Activated CD8-positive, alpha-beta T cell treated with anti-CD3 and anti-CD28 coated beads, Interleukin-2, amount 10 ng/mL, durations not matched to agents 7 days and 5 days (primary cell): ENCODE data around the gene SPATA13. TPM values are rescaled to one million over a fixed set of nuclear protein-coding genes. Genes with fewer than 3 reads are reported as not detected.
A peak's percentile ranks its signal among the peaks of the same experiment; 100 is the strongest.
"Not testable (repeated sequence)": the region's sequence is repeated elsewhere in the genome, so short reads cannot be mapped to it uniquely, and the experiment has no call there.

Experiments used
- ATAC-seq: fragments of 150-1000 bp; cut with Tn5 transposase; one replicate; pipeline ENCODE4 v1.10.0; 2021; ENCODE audit warnings: moderate library complexity
- CTCF ChIA-PET: fragments of 350-600 bp; sonication (Branson Sonifier 250); formaldehyde crosslinking; loops from one replicate; lab custom pipeline; 2021; ENCODE audit warnings: antibody characterized with exemption; lab: Charles Lee
- POLR2A ChIA-PET: fragments of 350-600 bp; sonication (Branson Sonifier 250); formaldehyde crosslinking; loops from one replicate; lab custom pipeline; 2021; ENCODE audit warnings: antibody characterized with exemption; lab: Charles Lee
- DNase-seq: peaks from one replicate; pipeline ENCODE4 v3.0.0-alpha.2; 2020
- H3K27ac Mint-ChIP-seq: one replicate; pipeline ENCODE4 v1.8.0; 2021; ENCODE audit warnings: mild to moderate bottlenecking, mixed read lengths
- H3K27me3 Mint-ChIP-seq: one replicate; pipeline ENCODE4 v1.8.0; 2021; ENCODE audit warnings: low read depth, mixed read lengths
- H3K36me3 Mint-ChIP-seq: one replicate; pipeline ENCODE4 v1.8.0; 2021; ENCODE audit warnings: low read depth, mixed read lengths
- H3K4me1 Mint-ChIP-seq: one replicate; pipeline ENCODE4 v1.8.0; 2021; ENCODE audit warnings: low read depth, mixed read lengths
- H3K4me3 Mint-ChIP-seq: one replicate; pipeline ENCODE4 v1.8.0; 2021; ENCODE audit warnings: mild to moderate bottlenecking, mixed read lengths
- H3K9me3 Mint-ChIP-seq: one replicate; pipeline ENCODE4 v1.8.0; 2022; ENCODE audit warnings: mixed read lengths; ENCODE audit not compliant: insufficient read depth
- total RNA-seq, 2 experiments: library from RNA; stranded (reverse); gene quantifications; one replicate each; pipeline ENCODE4 v1.2.3, GENCODE V29; 2021

Gene SPATA13
- 10 to 100 TPM; 57.4 to 63.2 TPM for total RNA-seq

GRCh38 chr13:24160458-24161009 is at the start of gene SPATA13:
TSS of gene SPATA13 (plus strand) at chr13:24160720. CDS start at chr13:24222930, 62,210 bp downstream.
- H3K9me3 Mint-ChIP-seq: no peaks in the 10 kb centered on the region
- peaks cover 2% of the 10 kb centered on the region for H3K36me3 Mint-ChIP-seq
- H3K4me1 Mint-ChIP-seq: peaks cover 40% of the 10 kb centered on the region
- ATAC-seq (peak; percentile 92), DNase-seq (peak; percentile 94)
- peak within 1 kb of the TSS; percentile 88 for H3K4me3 Mint-ChIP-seq
- ChIA-PET POLR2A (interaction anchor here (0.8 to 2.0 kb wide), 12 partner anchors 9 to 201 kb away, joined by 3 to 6 read pairs (median 4); no protein-coding TSS in a partner anchor), CTCF (interaction anchor here (0.7 to 2.3 kb wide), 21 partner anchors 12 to 203 kb away, joined by 3 to 15 read pairs (median 5); no protein-coding TSS in a partner anchor)
- peaks cover 3% of the 10 kb centered on the region for H3K27me3 Mint-ChIP-seq
- H3K27ac Mint-ChIP-seq: peak within 1 kb of the TSS; percentile 82

GRCh38 chr13:24112791-24113190 is 47.7 kb upstream of the SPATA13 start:
- Mint-ChIP-seq H3K9me3 (no peaks in the 10 kb centered on the region), H3K27ac (no peak overlapping the region), H3K27me3 (peaks cover 10% of the 10 kb centered on the region), H3K4me3 (no peak overlapping the region), H3K4me1 (peaks cover under 1% of the 10 kb centered on the region), H3K36me3 (no peaks in the 10 kb centered on the region)
- CTCF ChIA-PET: interaction anchor here (1.6 kb wide), 1 partner anchor 116 kb away, joined by 3 read pairs; no protein-coding TSS in a partner anchor
- DNase-seq (no peak), ATAC-seq (no peak)
- POLR2A ChIA-PET: interaction anchor here (1.6 kb wide), 1 partner anchor 16 kb away, joined by 6 read pairs; no protein-coding TSS in a partner anchor

DNA sequence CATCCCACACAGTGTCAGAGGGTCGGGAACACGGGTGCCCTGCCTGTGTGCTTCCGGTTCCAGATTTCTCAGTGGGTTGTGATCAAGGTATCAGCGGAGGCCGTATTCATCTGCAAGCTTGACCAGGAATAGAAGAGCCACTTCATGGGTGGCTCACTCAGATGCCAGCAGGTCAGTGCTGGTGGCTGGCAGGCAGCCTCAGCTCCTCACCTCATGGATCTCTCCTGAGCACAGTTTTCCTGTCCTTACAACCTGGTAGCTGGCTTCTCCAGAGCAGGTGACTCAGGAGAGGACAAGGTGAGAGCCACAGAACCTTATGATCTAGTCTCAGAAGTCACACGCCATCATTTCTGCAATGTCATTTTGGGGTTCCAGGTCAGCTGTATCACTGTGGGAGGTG is 44.8 kb upstream of the SPATA13 start:
- no peak for DNase-seq
- Mint-ChIP-seq H3K36me3 (no peaks in the 10 kb centered on the region), H3K27ac (no peak overlapping the region), H3K27me3 (peaks cover 10% of the 10 kb centered on the region), H3K4me1 (peaks cover 9% of the 10 kb centered on the region), H3K4me3 (no peak overlapping the region), H3K9me3 (no peaks in the 10 kb centered on the region)
- ATAC-seq: no peak
- CTCF ChIA-PET: interaction anchor here (1.4 kb wide), 1 partner anchor 8 kb away, joined by 5 read pairs; no protein-coding TSS in a partner anchor
- POLR2A ChIA-PET: no interaction called here

DNA sequence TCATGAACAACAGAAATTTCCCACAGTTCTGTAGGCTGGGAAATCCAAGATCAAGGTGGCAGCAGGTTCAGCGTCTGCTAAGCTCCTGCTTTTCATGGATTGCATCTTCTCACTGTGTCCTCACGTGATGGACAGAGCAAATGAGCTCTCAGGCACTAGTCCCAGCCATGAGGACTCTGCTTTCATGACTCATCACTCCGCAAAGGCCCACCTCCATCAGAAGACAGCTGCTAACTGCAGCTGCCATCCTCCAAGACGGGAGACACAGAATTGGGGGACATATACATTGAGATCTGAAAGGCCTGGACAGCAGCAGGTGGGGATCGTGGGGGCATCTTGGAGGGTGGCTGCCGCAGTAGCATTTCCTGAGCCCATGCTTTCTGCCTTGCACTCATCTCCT is 44.4 kb upstream of the SPATA13 start:
- CTCF ChIA-PET: interaction anchor here (1.4 kb wide), 1 partner anchor 8 kb away, joined by 5 read pairs; no protein-coding TSS in a partner anchor
- Mint-ChIP-seq H3K27ac (no peak overlapping the region), H3K9me3 (no peaks in the 10 kb centered on the region), H3K4me1 (peaks cover 9% of the 10 kb centered on the region), H3K27me3 (peaks cover 10% of the 10 kb centered on the region), H3K36me3 (no peaks in the 10 kb centered on the region), H3K4me3 (no peak overlapping the region)
- DNase-seq (no peak), ATAC-seq (no peak)
- POLR2A ChIA-PET: no interaction called here

GRCh38 chr13:24118576-24118975 is 41.9 kb upstream of the SPATA13 start:
- no peaks in the 10 kb centered on the region for H3K36me3 Mint-ChIP-seq
- DNase-seq (no peak), ATAC-seq (no peak)
- peak overlapping the region; percentile 48 for H3K27ac Mint-ChIP-seq
- POLR2A ChIA-PET: no interaction called here
- H3K9me3 Mint-ChIP-seq: no peaks in the 10 kb centered on the region
- H3K27me3 Mint-ChIP-seq: peaks cover 2% of the 10 kb centered on the region
- peaks cover 18% of the 10 kb centered on the region for H3K4me1 Mint-ChIP-seq
- H3K4me3 Mint-ChIP-seq: no peak overlapping the region
- CTCF ChIA-PET: no interaction called here

DNA sequence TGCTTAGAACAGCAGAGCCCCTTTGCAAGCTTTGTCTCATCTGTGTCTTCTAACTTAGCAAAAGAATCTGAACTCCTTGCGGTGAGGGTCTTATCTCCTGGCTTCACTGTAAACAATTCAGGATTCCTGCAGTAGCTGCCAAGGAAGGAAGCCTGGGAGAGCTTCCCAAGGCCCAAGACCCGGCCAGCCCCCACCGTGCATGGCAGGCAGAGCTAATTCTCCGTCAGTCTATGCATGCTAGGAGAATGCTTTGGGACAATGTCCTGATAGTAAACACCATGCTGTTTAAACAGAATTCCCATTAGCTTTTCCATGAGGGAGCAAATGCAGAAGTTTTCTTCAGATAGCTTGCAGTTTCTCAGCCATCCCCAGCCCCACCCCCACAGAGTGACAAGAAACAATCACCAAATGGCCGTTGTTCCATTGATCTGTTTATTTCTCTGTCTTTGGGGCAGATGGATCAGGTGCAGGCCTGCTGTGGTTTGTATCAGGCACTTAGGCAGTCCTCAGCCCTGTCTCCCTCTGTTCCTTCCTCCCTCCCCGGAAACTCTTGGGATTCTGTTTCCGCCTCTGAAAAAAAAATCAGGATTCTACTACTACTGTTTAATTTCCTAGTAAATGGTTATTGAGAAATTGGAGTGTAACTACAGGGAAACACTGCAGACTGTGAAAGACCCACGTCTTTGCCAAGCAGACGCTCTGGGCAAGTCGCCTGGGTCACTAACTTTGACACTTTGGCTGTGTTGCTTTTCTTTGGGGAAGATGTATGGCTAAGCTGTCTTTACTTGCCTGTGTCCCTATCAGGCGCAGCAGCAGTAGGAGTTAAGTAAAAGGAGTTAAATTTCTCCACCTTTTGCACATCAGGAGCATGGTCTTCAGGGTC is 40.7 kb upstream of the SPATA13 start:
- Mint-ChIP-seq H3K27me3 (peaks cover 2% of the 10 kb centered on the region), H3K9me3 (no peaks in the 10 kb centered on the region), H3K4me1 (peaks cover 25% of the 10 kb centered on the region), H3K36me3 (no peaks in the 10 kb centered on the region), H3K4me3 (no peak overlapping the region), H3K27ac (no peak overlapping the region)
- ChIA-PET CTCF (interaction anchor here (0.7 to 2.4 kb wide), 6 partner anchors 15 to 169 kb away, joined by 3 to 8 read pairs (median 3); partner anchors contain the start of gene SPATA13), POLR2A (interaction anchor here (1.6 kb wide), 1 partner anchor 10 kb away, joined by 6 read pairs; no protein-coding TSS in a partner anchor)
- ATAC-seq (no peak), DNase-seq (no peak)

GRCh38 chr13:24122045-24122444 is 38.5 kb upstream of the SPATA13 start:
- H3K27ac Mint-ChIP-seq, H3K27me3 Mint-ChIP-seq, H3K4me3 Mint-ChIP-seq, H3K9me3 Mint-ChIP-seq, DNase-seq, ATAC-seq, H3K36me3 Mint-ChIP-seq: not testable (repeated sequence)
- POLR2A ChIA-PET: interaction anchor here (1.6 kb wide), 1 partner anchor 8 kb away, joined by 6 read pairs; no protein-coding TSS in a partner anchor
- H3K4me1 Mint-ChIP-seq: peaks cover 39% of the 10 kb centered on the region
- CTCF ChIA-PET: interaction anchor here (1.2 to 2.4 kb wide), 2 partner anchors 25 to 107 kb away, joined by 3 to 8 read pairs; no protein-coding TSS in a partner anchor

GRCh38 chr13:24122569-24122968 is 38.0 kb upstream of the SPATA13 start:
- Mint-ChIP-seq H3K36me3 (no peaks in the 10 kb centered on the region), H3K9me3 (no peaks in the 10 kb centered on the region), H3K27me3 (peaks cover 2% of the 10 kb centered on the region), H3K27ac (no peak overlapping the region), H3K4me1 (peaks cover 44% of the 10 kb centered on the region), H3K4me3 (no peak overlapping the region)
- ChIA-PET POLR2A (no interaction called here), CTCF (interaction anchor here (2.4 kb wide), 1 partner anchor 106 kb away, joined by 8 read pairs; no protein-coding TSS in a partner anchor)
- ATAC-seq: no peak
- no peak for DNase-seq

DNA sequence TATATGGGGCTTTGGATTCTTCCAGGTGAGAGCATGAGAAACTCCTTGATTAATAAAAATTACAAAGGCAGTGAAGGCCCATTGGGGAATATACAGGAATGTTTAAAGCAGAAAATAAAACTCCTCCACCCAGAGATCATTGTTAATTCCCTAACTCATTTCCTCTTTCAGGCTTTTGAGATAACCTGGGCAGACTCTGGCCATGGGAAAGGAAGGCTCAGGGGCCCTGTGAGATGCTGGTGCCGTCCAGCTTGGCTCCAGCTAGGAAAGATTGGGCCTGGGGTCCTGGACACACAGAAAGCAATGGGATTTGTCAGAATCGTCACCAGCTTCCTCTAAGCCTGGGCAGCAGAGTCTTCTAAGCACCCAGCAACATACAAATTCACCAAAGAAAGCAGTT is 36.8 kb upstream of the SPATA13 start:
- H3K4me3 Mint-ChIP-seq: no peak overlapping the region
- H3K27me3 Mint-ChIP-seq: peaks cover 2% of the 10 kb centered on the region
- H3K27ac Mint-ChIP-seq: no peak overlapping the region
- H3K4me1 Mint-ChIP-seq: peaks cover 39% of the 10 kb centered on the region
- CTCF ChIA-PET: interaction anchor here (0.6 to 1.3 kb wide), 2 partner anchors 8 to 12 kb away, joined by 3 to 5 read pairs; no protein-coding TSS in a partner anchor
- no peak for DNase-seq
- no peaks in the 10 kb centered on the region for H3K36me3 Mint-ChIP-seq
- ATAC-seq: no peak
- no peaks in the 10 kb centered on the region for H3K9me3 Mint-ChIP-seq
- POLR2A ChIA-PET: no interaction called here

GRCh38 chr13:24124789-24125476 is 35.6 kb upstream of the SPATA13 start:
- POLR2A ChIA-PET: no interaction called here
- Mint-ChIP-seq H3K27ac (no peak overlapping the region), H3K27me3 (peaks cover 2% of the 10 kb centered on the region)

DNA sequence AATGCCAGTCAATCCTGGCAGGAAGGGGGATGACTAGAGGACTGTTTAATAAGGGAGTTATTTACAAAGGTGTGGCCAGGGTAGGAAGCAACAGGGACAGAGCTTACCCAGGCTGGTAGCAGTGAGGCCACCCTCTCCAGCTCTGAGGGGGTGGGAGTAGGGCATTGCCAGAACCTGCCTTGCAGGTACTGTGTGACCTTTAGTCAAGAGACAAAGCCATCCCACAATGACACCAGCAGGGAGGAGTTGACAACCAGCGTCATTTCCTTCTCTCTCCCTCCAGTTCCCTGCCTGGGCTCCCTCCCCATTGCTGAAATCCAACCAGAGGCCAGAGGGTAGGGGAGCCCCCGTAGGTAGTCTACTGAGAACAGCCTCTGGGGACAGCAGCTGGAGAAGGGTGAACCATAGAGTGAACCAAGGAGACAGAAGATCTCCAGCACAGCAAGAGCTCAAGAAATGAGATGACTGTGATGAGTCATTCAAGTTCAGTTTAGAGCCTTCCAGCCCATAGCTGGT is 33.3 kb upstream of the SPATA13 start:
- Mint-ChIP-seq H3K27ac (no peak overlapping the region), H3K27me3 (peaks cover 4% of the 10 kb centered on the region), H3K4me3 (no peak overlapping the region), H3K9me3 (peaks cover 3% of the 10 kb centered on the region), H3K36me3 (peaks cover 3% of the 10 kb centered on the region), H3K4me1 (peaks cover 43% of the 10 kb centered on the region)
- ATAC-seq: no peak
- DNase-seq: peak; percentile 26
- ChIA-PET CTCF (interaction anchor here (0.9 to 2.0 kb wide), 8 partner anchors 28 to 106 kb away, joined by 3 to 8 read pairs (median 4); no protein-coding TSS in a partner anchor), POLR2A (interaction anchor here (0.6 to 0.8 kb wide), 2 partner anchors 30 to 92 kb away, joined by 3 to 4 read pairs; no protein-coding TSS in a partner anchor)

More at GRCh38 chr13:24124789-24125476, 35.6 kb upstream of the SPATA13 start:
- no peak overlapping the region for H3K4me3 Mint-ChIP-seq
- ATAC-seq (no peak), DNase-seq (no peak)
- H3K4me1 Mint-ChIP-seq: peaks cover 39% of the 10 kb centered on the region
- CTCF ChIA-PET: interaction anchor here (1.3 to 1.9 kb wide), 2 partner anchors 9 to 28 kb away, joined by 5 to 8 read pairs; no protein-coding TSS in a partner anchor
- H3K9me3 Mint-ChIP-seq: no peaks in the 10 kb centered on the region
- no peaks in the 10 kb centered on the region for H3K36me3 Mint-ChIP-seq
